Type B pancreatic cell (in vitro differentiated cells): ENCODE results near the gene CXCR4. TPM values are rescaled to one million over a fixed set of nuclear protein-coding genes. Genes with fewer than 3 reads are reported as not detected.

ENCODE experiments used
- DNase-seq: peaks from one replicate; pipeline ENCODE4 v3.0.0; 2021; ENCODE audit warnings: mixed read lengths; ENCODE audit not compliant: unreplicated experiment; ENCODE audit errors: extremely low spot score
- H3K27ac Mint-ChIP-seq: 2 replicates; pipeline ENCODE4 v1.8.0; 2021; ENCODE audit warnings: mild to moderate bottlenecking, mixed read lengths
- H3K27me3 Mint-ChIP-seq: 2 replicates; pipeline ENCODE4 v1.8.0; 2021; ENCODE audit warnings: mixed read lengths
- H3K36me3 Mint-ChIP-seq: 2 replicates; pipeline ENCODE4 v1.8.0; 2021; ENCODE audit warnings: mixed read lengths
- H3K4me1 Mint-ChIP-seq: one replicate; pipeline ENCODE4 v1.8.0; 2021; ENCODE audit warnings: mixed read lengths; ENCODE audit not compliant: unreplicated experiment
- H3K4me3 Mint-ChIP-seq: 2 replicates; pipeline ENCODE4 v1.8.0; 2021; ENCODE audit warnings: mild to moderate bottlenecking, mixed read lengths
- H3K9me3 Mint-ChIP-seq: 2 replicates; pipeline ENCODE4 v1.8.0; 2021; ENCODE audit warnings: mixed read lengths
- total RNA-seq: library from RNA; stranded (reverse); gene quantifications from 2 replicates; pipeline ENCODE4 v1.2.1, GENCODE V29; 2021; ENCODE audit warnings: low replicate concordance
- TF ChIP-seq, protein P1 (sequence below): fragments of 200-600 bp; sonication (generic); conservative IDR thresholded peaks from 2 replicates; pipeline ENCODE4 v1.5.0; 2021; ENCODE audit warnings: antibody characterized with exemption, mild to moderate bottlenecking

The CXCR4 gene
- total RNA-seq, 1 donor from 2014 or later: 34.8 TPM

DNA sequence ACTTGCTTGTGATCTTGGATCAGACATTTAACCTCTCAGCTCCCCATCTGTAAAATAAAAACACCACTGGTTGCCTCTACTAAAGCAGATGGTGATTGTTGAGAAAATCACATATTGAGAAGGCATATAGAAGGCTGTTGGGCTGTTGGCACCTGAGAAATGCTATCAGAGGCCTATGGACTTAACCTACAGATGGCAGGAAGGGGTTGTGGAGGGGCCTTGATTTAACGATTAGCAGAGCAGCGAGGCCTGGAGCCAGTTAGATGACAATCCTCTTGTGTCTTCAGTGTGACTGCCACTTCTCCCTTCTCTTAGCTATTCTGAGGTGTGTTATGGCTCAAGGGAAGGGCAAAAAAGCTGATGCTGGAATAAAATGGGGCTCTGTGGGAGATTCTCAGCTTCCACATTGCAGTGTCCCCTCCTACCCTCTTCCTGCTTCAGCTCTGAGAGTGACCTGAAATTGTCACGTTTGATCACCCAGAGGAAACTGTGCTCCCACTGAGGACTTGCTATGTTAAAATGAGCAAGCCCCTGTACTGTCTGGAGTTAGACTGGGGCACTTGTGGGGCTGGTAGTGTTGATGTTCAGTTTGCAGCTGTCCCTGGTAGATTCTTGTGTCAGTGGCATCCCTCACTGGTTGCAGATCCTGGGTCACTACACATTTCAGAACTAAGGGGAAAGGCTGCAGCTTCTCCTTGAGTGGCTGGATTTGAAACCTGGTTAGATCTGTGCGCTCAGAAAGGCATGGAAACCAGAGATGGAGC lies 31.5 kb downstream of the CXCR4 start:
- H3K27ac Mint-ChIP-seq: no peak overlapping the region

DNA sequence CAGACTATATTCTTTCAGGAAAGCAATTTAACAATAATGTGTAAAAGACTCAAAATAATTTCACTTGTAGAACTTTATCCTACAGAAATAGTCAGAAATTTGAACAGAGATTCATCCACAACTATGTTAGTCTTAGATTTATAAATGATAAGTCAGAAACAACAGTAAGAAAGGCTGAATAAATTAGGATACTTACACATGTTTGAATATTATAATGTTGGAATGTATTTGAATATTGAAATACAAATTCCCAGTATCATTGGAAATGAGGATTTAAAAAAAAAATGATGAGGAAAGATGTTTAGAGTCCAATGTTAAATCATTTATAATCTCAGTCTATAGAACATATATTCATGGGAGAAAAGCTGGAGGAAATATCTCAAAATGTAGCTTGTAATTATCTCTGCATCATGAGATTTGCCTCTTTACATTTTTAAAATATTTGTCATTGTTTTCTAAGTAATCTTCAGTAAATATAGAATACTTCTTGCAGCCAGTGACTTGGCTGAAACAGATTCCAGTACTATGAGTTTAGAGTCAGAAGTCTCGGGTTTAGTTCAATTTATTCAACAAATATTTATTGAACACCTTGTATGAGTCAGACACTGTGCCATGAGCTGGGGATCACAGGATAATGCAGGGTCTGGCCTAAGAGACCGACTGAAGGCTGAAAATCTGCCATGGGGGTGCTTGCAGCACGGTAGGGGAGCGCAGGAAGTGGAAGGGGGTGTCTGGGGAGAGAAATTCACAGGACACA lies 32.3 kb downstream of the CXCR4 start:
- TF ChIP-seq, protein P1, sequence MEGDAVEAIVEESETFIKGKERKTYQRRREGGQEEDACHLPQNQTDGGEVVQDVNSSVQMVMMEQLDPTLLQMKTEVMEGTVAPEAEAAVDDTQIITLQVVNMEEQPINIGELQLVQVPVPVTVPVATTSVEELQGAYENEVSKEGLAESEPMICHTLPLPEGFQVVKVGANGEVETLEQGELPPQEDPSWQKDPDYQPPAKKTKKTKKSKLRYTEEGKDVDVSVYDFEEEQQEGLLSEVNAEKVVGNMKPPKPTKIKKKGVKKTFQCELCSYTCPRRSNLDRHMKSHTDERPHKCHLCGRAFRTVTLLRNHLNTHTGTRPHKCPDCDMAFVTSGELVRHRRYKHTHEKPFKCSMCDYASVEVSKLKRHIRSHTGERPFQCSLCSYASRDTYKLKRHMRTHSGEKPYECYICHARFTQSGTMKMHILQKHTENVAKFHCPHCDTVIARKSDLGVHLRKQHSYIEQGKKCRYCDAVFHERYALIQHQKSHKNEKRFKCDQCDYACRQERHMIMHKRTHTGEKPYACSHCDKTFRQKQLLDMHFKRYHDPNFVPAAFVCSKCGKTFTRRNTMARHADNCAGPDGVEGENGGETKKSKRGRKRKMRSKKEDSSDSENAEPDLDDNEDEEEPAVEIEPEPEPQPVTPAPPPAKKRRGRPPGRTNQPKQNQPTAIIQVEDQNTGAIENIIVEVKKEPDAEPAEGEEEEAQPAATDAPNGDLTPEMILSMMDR: no peak
- DNase-seq: no peak
- Mint-ChIP-seq H3K9me3 (no peaks in the 10 kb centered on the region), H3K4me1 (no peaks in the 10 kb centered on the region), H3K27ac (no peak overlapping the region), H3K4me3 (no peak overlapping the region), H3K27me3 (peaks cover 10% of the 10 kb centered on the region), H3K36me3 (no peaks in the 10 kb centered on the region)

More for the DNA sequence above, 31.5 kb downstream of the CXCR4 start:
- Mint-ChIP-seq H3K9me3 (no peaks in the 10 kb centered on the region), H3K27me3 (peaks cover 10% of the 10 kb centered on the region), H3K4me1 (no peaks in the 10 kb centered on the region), H3K36me3 (no peaks in the 10 kb centered on the region), H3K4me3 (no peak overlapping the region)
- DNase-seq: no peak
- TF ChIP-seq, protein P1: no peak

DNA sequence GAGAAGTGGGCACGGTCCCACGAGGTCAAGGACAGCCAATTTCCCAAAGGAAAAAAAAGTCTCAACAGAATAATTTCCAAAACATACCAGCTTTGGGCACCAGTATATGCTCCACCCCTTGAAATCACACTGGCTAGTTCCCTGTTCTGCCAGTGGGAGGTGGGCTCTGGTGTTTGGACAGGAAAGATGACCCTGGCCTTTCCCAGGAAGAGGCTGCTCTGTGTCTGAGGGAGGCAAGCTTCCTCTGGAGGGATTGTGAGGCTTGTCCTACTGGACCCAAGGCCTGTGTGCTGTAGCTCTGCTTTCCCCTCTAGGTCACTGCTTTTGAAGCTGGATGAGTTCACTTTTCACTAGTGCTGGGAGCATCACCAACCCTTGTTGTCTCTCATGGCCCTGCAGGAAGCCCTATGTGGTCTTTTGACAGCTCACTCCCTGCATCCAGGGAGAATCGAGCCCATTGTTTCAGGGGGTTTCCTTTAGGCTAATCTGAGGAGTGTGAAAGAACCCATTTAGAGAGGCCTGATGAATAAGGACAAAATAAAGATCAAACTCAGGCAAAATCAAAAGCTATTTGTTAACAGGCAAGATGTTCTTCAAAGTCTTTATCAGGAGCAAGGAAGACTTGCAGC lies 36.3 kb downstream of the CXCR4 start:
- Mint-ChIP-seq H3K4me1 (no peaks in the 10 kb centered on the region), H3K36me3 (no peaks in the 10 kb centered on the region), H3K27me3 (peaks cover 10% of the 10 kb centered on the region), H3K9me3 (peaks cover under 1% of the 10 kb centered on the region), H3K4me3 (no peak overlapping the region), H3K27ac (no peak overlapping the region)
- DNase-seq: no peak
- TF ChIP-seq, protein P1: no peak

DNA sequence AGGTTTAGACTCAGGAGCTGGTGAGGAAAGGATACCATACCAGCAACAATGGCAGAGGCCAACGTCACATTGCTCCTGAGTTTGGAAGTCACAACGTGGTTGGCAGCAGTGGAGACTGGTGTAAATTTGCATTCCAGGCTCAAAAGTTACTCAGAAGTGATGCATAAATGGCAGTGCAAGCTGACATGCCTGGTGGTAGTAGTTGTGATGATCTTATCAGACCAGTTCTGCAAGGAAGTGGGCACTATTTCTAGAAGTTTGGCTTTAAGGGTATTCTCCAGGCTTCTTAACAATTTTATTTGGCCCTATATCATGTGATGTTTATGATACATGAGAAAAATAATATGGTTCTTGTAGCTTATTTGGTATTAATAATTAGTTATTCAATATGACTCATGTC lies 37.8 kb downstream of the CXCR4 start:
- Mint-ChIP-seq H3K27ac (no peak overlapping the region), H3K9me3 (peaks cover 4% of the 10 kb centered on the region), H3K4me1 (no peaks in the 10 kb centered on the region), H3K36me3 (no peaks in the 10 kb centered on the region), H3K4me3 (no peak overlapping the region), H3K27me3 (peaks cover 3% of the 10 kb centered on the region)
- no peak for DNase-seq
- TF ChIP-seq, protein P1: no peak

DNA sequence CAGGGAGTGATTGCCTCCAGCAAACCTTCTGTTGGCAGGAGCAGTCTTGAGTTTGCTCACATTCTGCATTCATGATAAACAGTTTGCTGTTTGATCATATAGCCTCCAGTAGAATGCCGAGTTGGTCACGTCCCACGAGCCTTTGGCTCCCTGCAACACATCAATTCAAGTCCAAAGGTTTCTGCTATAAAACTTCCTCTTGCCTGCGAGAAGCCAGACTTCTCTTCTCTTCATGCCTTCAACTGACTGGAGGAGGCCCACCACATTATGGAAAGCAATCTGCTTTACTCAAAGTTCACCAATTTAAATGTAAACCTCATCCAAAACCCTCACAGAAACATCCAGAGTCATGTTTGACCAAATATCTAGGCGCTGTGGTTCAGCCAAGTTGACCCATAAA lies 40.8 kb downstream of the CXCR4 start:
- DNase-seq: no peak
- peaks cover 4% of the 10 kb centered on the region for H3K4me1 Mint-ChIP-seq

More for the DNA sequence above, 40.8 kb downstream of the CXCR4 start:
- TF ChIP-seq, protein P1: no peak
- Mint-ChIP-seq H3K4me3 (no peak overlapping the region), H3K36me3 (no peaks in the 10 kb centered on the region), H3K27ac (no peak overlapping the region), H3K27me3 (no peaks in the 10 kb centered on the region), H3K9me3 (peaks cover 11% of the 10 kb centered on the region)
